Natural killer cell (primary cell): ENCODE measurements around the gene COL4A1. TPM values are rescaled to one million over a fixed set of nuclear protein-coding genes. Genes with fewer than 3 reads are reported as not detected.

Experiments
- ATAC-seq, 3 donors: fragments of 150-1000 bp in 2 of 3; fragments of 200-7000 bp in 1 of 3; cut with Tn5 transposase; 1 replicate in 1 of 3; 2 replicates in 2 of 3; pipeline ENCODE4 v1.10.0; 2021; ENCODE audit warnings: mild to moderate bottlenecking in 2 of 3, moderate library complexity in 2 of 3
- DNase-seq, 2 donors: peaks; one replicate each; pipeline versions ENCODE4 v3.0.0 to v3.0.0-alpha.2; 2013 to 2021; ENCODE audit warnings: mixed read lengths in 1 of 2
- H3K27ac ChIP-seq: one replicate; pipeline ENCODE4 v1.5.1; 2013; ENCODE audit warnings: mild to moderate bottlenecking, low read length
- H3K27me3 ChIP-seq: one replicate; pipeline ENCODE4 v1.6.1; 2013; ENCODE audit warnings: low read length; ENCODE audit not compliant: control insufficient read depth, insufficient read depth
- H3K36me3 ChIP-seq: one replicate; pipeline ENCODE4 v1.6.1; 2013; ENCODE audit warnings: low read length; ENCODE audit not compliant: control insufficient read depth, insufficient read depth
- H3K4me1 ChIP-seq: one replicate; pipeline ENCODE4 v1.6.1; 2013; ENCODE audit warnings: low read length; ENCODE audit not compliant: control insufficient read depth, insufficient read depth
- H3K4me3 ChIP-seq: one replicate; pipeline ENCODE4 v1.5.1; 2013; ENCODE audit warnings: low read length
- H3K9me3 ChIP-seq: one replicate; pipeline ENCODE4 v1.6.1; 2013; ENCODE audit warnings: low read length; ENCODE audit not compliant: control insufficient read depth, insufficient read depth
- H3K27ac Mint-ChIP-seq, 2 donors: one replicate each; pipeline ENCODE4 v1.8.0; 2022; ENCODE audit warnings: mild to moderate bottlenecking in 2 of 2, mixed read lengths in 2 of 2, moderate library complexity in 1 of 2
- H3K27me3 Mint-ChIP-seq, 2 donors: one replicate each; pipeline ENCODE4 v1.8.0; 2022; ENCODE audit warnings: low read depth in 2 of 2, mixed read lengths in 2 of 2
- H3K36me3 Mint-ChIP-seq: one replicate; pipeline ENCODE4 v1.8.0; 2022; ENCODE audit warnings: mixed read lengths
- H3K4me1 Mint-ChIP-seq, 2 donors: one replicate each; pipeline ENCODE4 v1.8.0; 2022; ENCODE audit warnings: mixed read lengths in 2 of 2
- H3K4me3 Mint-ChIP-seq: one replicate; pipeline ENCODE4 v1.8.0; 2022; ENCODE audit warnings: mild to moderate bottlenecking, moderate library complexity, mixed read lengths
- H3K9me3 Mint-ChIP-seq, 2 donors: one replicate each; pipeline ENCODE4 v1.8.0; 2022; ENCODE audit warnings: mixed read lengths in 2 of 2
- CTCF ChIP-seq: fragments of 200-600 bp; IDR thresholded peaks from one replicate; pipeline ENCODE4 v1.8.0; 2022; ENCODE audit warnings: antibody characterized with exemption
- WGBS: methylation state at CpG from one replicate; pipeline ENCODE4 v1.1.7; 2013; ENCODE audit warnings: missing lambda C conversion rate; ENCODE audit not compliant: insufficient coverage; 5-methylcytosine and 5-hydroxymethylcytosine counted together
- intact Hi-C: fragments of 100-400 bp; cut with micrococcal nuclease; formaldehyde crosslinking; loops from one replicate; pipeline ENCODE4 v1.14.2; 2022
- total RNA-seq, 4 donors: library from RNA; stranded (reverse); fragments of 120-200 nt in 1 of 4; gene quantifications; one replicate each; pipeline versions ENCODE4 v1.2.3 to v1.2.4, GENCODE V29; 2013 to 2022

COL4A1 gene
- total RNA-seq, 3 donors from 2014 or later (not counting 1 experiment from before 2014, with no cell fraction given) = not detected

- Mint-ChIP-seq H3K9me3 (no peaks in the 10 kb centered on the region), H3K27me3 (peaks cover 8 to 40% of the 10 kb centered on the region in 2 donors), H3K36me3 (no peaks in the 10 kb centered on the region), H3K27ac (no peak overlapping the region), H3K4me1 (no peaks in the 10 kb centered on the region), H3K4me3 (no peak overlapping the region)
- H3K9me3 ChIP-seq = no peaks in the 10 kb centered on the region
- no peaks in the 10 kb centered on the region for H3K27me3 ChIP-seq
- no peak for DNase-seq
- no peak overlapping the region for H3K27ac ChIP-seq
- H3K4me3 ChIP-seq = no peak overlapping the region
- intact Hi-C loops = no loop called here
- H3K4me1 ChIP-seq = no peaks in the 10 kb centered on the region
- TF ChIP-seq CTCF = no peak
- ATAC-seq = no peak
- no peaks in the 10 kb centered on the region for H3K36me3 ChIP-seq
- 83% methylated on average over 6 of the region's 6 CpGs for WGBS
Observed at GRCh38 chr13:110268061-110268460, 38.9 kb downstream of the COL4A1 start.

GRCh38 chr13:110266983-110267382 is 40.0 kb downstream of the COL4A1 start:
- H3K36me3 ChIP-seq = no peaks in the 10 kb centered on the region
- Mint-ChIP-seq H3K4me1 (no peaks in the 10 kb centered on the region), H3K27me3 (peaks cover 12 to 40% of the 10 kb centered on the region in 2 donors), H3K9me3 (no peaks in the 10 kb centered on the region), H3K4me3 (no peak overlapping the region), H3K27ac (no peak overlapping the region), H3K36me3 (no peaks in the 10 kb centered on the region)
- no peak overlapping the region for H3K27ac ChIP-seq
- no peak for DNase-seq
- 22% methylated on average over 7 of the region's 10 CpGs for WGBS
- no peaks in the 10 kb centered on the region for H3K27me3 ChIP-seq
- ATAC-seq = no peak
- TF ChIP-seq CTCF = no peak
- no peaks in the 10 kb centered on the region for H3K4me1 ChIP-seq
- H3K9me3 ChIP-seq = no peaks in the 10 kb centered on the region
- intact Hi-C loops = no loop called here
- no peak overlapping the region for H3K4me3 ChIP-seq

GRCh38 chr13:110266431-110266809 is 40.5 kb downstream of the COL4A1 start:
- Histone ChIP-seq H3K4me3 (no peak overlapping the region), H3K36me3 (no peaks in the 10 kb centered on the region), H3K27me3 (no peaks in the 10 kb centered on the region), H3K9me3 (no peaks in the 10 kb centered on the region), H3K4me1 (no peaks in the 10 kb centered on the region), H3K27ac (no peak overlapping the region)
- intact Hi-C loops = no loop called here
- no peak overlapping the region for H3K27ac Mint-ChIP-seq
- H3K27me3 Mint-ChIP-seq = peaks cover 10 to 46% of the 10 kb centered on the region in 2 donors
- no peaks in the 10 kb centered on the region for H3K4me1 Mint-ChIP-seq
- 90% methylated on average over 8 of the region's 8 CpGs for WGBS
- no peak overlapping the region for H3K4me3 Mint-ChIP-seq
- no peaks in the 10 kb centered on the region for H3K36me3 Mint-ChIP-seq
- no peak for TF ChIP-seq CTCF
- ATAC-seq = no peak
- DNase-seq = no peak
- H3K9me3 Mint-ChIP-seq = no peaks in the 10 kb centered on the region

GRCh38 chr13:110265682-110266430 is 41.1 kb downstream of the COL4A1 start:
- Mint-ChIP-seq H3K9me3 (no peaks in the 10 kb centered on the region), H3K27ac (no peak overlapping the region), H3K27me3 (peaks cover 8 to 45% of the 10 kb centered on the region in 2 donors), H3K36me3 (no peaks in the 10 kb centered on the region), H3K4me1 (no peaks in the 10 kb centered on the region), H3K4me3 (no peak overlapping the region)
- WGBS = 70% methylated on average over 38 of the region's 38 CpGs
- no peak for ATAC-seq
- Histone ChIP-seq H3K9me3 (no peaks in the 10 kb centered on the region), H3K36me3 (no peaks in the 10 kb centered on the region), H3K27me3 (no peaks in the 10 kb centered on the region), H3K27ac (no peak overlapping the region), H3K4me3 (no peak overlapping the region), H3K4me1 (no peaks in the 10 kb centered on the region)
- intact Hi-C loops = no loop called here
- no peak for DNase-seq
- no peak for TF ChIP-seq CTCF
